Urothelium cell line (cell line): Measurements from ENCODE around the gene LPP.

Experiments used
- DNase-seq: peaks from one replicate; pipeline ENCODE4 v3.0.0; 2011; ENCODE audit warnings: low spot score, mixed read lengths
- FAIRE-seq: peaks from 2 replicates; lab custom pipeline; 2011; peaks lifted over from hg19 to GRCh38; lab: Jason Lieb, UNC

LPP gene

DNA sequence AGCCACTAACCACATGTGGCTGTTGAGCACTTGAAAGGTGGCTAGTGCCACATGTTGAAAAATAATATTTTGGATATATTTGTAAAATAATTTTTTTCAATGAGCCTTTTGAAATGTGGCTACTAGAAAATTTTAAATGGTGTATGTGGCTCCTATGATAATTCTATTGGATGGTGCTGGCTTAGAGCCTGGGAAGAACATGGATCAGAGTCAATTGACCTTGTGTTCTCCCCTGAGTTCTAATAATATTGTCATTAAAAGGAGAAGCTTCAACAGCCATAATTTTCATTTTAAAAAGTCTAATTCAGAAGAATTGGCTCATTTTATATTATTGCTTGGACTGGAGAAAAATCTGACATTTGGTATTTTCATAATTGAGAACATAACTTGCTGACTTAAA is 167.3 kb downstream of the LPP start:
- no peak for FAIRE-seq
- no peak for DNase-seq

DNA sequence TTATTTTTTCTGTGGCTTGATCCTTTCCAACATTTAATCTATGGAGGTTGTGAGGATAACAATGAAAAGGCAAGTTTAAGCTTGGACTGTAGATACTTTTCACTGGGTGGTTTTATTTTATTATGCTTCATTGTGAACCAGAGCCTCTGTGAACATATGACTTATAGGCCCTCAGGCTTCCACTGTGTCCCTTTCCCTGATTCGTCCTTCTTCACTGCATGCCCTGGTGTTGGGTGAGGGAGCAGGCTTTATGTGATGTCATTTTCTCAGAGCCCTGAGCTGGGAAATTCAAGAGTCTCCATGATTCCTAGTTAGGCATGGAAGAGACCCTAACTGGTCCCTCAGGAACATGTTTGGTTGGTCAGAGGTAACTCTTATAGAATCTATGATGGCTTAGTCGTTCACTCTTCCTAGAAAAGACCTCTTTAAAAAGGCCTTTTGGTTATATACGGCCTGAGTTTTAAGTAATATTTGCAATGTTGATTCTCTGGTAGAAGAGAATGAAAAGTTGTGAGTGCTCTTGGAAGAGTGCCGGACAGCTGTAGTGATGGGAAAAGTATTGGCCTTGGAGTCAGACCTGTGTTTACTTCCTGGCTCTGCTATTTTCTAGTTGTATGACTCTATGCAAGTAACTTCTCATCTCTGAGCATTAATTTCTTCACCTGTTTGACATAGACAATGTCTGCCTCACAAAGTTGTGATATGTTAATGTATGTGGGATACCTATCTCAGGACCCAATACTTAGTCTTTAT is 168.4 kb downstream of the LPP start:
- FAIRE-seq, result no peak
- DNase-seq, result no peak

- FAIRE-seq (no peak), DNase-seq (no peak)
Measured at GRCh38 chr3:188323067-188323842, 169.3 kb downstream of the LPP start.

- FAIRE-seq (no peak), DNase-seq (no peak)
Measured at GRCh38 chr3:188326111-188326510, 172.2 kb downstream of the LPP start.

DNA sequence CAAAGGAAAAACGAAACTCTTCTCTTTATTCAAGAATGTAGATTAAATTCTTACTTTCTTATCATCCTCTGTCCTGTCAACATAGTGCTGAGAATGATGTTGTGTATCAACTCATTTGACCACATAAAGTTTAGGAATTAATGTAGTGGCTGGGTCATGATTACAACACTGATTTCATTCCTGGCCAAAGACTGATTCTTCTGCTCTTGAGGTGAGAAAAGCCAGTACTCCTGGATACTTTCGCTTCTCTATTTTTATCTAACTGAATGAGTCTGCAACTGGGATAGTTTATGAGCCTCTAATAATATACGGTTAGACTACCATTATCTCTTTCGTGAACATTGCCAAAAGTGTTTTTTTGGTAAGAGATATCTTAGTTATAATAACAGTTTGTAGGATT is 173.0 kb downstream of the LPP start:
- no peak for FAIRE-seq

GRCh38 chr3:188327433-188327832 is 173.5 kb downstream of the LPP start:
- no peak for FAIRE-seq
- DNase-seq, result no peak

More for the DNA sequence above, 173.0 kb downstream of the LPP start:
- DNase-seq, result no peak

- DNase-seq (no peak), FAIRE-seq (no peak)
Measured at GRCh38 chr3:188330138-188330537, 176.2 kb downstream of the LPP start.

- no peak for FAIRE-seq
Measured at GRCh38 chr3:188331166-188331565, 177.2 kb downstream of the LPP start.

DNA sequence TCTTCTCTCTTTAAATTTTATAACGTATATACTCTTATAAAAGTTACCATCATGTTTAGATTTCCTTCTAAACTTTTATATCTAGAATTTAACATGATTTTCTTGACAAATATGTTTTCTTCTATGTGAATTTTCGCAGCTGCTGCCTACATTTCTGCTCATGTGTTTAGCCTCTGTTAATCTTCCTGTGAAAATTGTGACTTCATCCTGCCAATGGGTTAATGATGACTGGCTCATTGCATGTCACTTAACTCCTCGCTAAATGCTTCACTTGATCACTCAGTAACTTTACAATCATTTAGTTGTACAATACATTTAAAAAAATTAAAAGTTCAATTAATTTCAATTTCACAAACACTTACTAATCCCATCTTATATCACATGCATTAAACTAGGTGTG is 178.1 kb downstream of the LPP start:
- FAIRE-seq (no peak), DNase-seq (no peak)

More at GRCh38 chr3:188331166-188331565, 177.2 kb downstream of the LPP start:
- DNase-seq, result no peak

DNA sequence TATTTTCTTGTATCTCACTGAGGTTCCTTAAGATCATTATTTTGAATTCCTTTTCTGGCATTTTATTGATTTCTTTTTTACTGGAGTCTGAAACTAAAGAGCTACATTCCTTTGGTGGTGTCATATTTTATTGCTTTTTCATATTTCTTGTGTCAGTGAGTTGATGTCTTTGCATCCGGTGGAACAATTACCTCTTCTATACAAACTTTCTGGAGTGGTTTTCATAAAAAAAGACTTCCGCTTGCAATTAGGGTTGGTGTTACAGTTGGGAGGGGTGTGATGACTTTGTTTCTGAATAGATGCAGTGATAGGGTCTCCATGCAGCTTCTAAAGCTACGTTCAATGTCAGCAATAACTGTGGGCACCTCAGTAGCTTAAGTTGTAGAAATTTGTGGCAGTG is 181.7 kb downstream of the LPP start:
- DNase-seq (no peak), FAIRE-seq (no peak)

DNA sequence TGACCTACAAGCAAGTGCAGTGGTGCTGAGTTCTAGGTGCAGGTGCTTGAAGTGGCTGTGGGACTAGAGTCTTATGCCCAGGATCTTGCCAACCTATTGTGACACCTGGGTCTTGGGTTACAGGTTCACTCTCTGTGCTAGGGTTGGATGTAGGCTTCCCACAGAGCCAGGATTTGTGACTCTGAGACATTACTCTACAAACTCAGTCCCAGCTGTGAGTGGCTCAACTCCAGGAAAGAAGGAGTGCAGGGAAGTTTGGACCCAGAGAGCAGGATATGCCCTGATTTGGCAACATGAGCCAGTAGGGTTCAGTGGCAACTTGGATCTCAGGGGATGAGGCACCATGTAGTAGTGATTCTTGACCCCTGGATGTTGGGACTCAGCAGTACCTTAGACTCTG is 182.2 kb downstream of the LPP start:
- DNase-seq (no peak), FAIRE-seq (no peak)

DNA sequence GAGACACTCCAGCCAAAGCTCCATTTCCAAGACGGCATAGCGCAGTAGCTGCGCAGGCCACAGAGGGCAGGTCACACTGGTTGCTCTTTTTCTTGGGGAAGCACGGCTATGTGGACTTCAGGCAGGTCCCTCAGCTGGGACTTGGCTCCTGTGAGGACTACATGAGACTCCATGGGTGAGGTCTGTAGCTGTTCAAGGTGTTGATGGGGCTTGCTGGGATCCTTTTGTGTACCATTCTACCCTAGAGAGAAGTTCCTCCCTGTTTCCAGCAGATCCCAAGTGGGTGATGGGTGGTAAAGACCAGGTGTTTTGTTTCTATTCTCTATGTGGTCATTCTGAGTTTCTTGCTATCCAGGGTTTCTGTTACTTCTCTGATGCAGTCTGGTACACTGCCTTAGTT is 183.3 kb downstream of the LPP start:
- FAIRE-seq (no peak), DNase-seq (no peak)

GRCh38 chr3:188338086-188338485 is 184.1 kb downstream of the LPP start:
- no peak for FAIRE-seq

DNA sequence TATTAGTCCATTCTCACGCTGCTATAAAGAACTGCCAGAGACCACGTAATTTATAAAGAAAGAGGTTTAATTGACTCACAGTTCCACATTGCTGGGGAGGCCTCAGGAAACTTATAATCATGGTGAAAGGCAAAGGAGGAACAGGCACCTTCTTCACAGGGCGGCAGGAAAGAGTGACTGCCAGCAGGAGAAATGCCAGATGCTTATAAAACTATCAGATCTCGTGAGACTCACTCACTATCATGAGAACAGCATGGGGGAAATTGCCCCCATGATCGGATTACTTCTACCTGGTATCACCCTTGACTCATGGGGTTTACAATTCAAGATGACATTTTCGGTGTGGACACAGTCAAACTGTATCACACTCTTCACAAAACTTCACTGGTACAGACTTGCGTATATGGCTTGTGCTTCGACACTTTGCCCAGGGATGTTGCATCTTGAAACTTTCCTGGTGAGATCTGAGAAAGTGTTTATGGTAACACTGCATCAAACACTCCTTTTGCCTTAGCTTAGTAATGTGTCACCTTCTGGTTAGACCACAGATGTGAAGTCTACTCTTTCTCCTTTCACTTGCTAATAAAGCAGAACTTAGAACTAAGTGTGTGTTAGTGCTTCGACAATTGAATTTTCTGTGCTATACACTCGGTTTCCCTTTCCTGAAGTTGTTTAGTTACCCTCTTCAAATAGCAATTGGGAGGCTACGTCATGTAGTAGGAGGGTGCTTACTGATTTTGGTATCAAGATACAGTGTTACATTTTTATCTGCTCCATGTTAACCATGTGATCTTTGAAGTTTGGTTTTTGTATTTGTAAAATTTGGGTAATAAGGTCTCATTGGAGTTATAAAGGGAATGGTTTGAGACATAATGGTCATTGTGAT is 185.7 kb downstream of the LPP start:
- DNase-seq (no peak), FAIRE-seq (no peak)

More at GRCh38 chr3:188338086-188338485, 184.1 kb downstream of the LPP start:
- no peak for DNase-seq

DNA sequence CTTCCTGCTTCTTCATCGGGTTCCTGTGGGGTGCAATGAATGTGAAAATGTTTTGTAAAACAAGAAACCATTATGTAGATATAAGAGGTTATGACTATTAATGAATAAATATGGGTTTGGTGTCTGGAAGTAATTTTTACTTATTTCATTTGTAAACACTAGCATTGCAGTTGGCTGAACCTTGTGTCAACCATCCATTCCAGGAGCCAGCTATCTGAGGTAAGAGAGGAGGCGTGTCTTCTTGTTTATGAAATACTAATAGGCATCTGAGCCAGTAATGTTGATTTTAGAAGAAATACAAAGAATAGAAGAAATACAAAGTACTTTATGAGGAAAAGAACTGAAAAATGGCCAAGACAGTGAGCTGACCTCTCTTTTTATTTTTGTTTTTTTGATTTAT is 187.5 kb downstream of the LPP start:
- no peak for DNase-seq
- FAIRE-seq, result no peak

- FAIRE-seq, result no peak
Measured at GRCh38 chr3:188342991-188343732, 189.2 kb downstream of the LPP start.

GRCh38 chr3:188343894-188344293 is 189.9 kb downstream of the LPP start:
- no peak for DNase-seq

More at GRCh38 chr3:188342991-188343732, 189.2 kb downstream of the LPP start:
- DNase-seq, result no peak

GRCh38 chr3:188345223-188345622 is 191.3 kb downstream of the LPP start:
- no peak for FAIRE-seq

More at GRCh38 chr3:188343894-188344293, 189.9 kb downstream of the LPP start:
- FAIRE-seq, result no peak

GRCh38 chr3:188348435-188349244 is 194.7 kb downstream of the LPP start:
- DNase-seq, result peak; percentile 83
- FAIRE-seq, result peak; percentile 87

More at GRCh38 chr3:188345223-188345622, 191.3 kb downstream of the LPP start:
- no peak for DNase-seq
